Heart right ventricle (tissue), 16 donors: Measurements from ENCODE around the gene RAB33B. TPM values are rescaled to one million over a fixed set of nuclear protein-coding genes. Genes with fewer than 3 reads are reported as not detected.

Experiments
- ATAC-seq, 8 donors: fragments of 200-7000 bp; cut with Tn5 transposase; one replicate each; pipeline ENCODE4 v1.9.1; 2020; ENCODE audit warnings: mild to moderate bottlenecking in 8 of 8, moderate library complexity in 8 of 8, moderate number of reproducible peaks in 1 of 8
- DNase-seq, 2 donors: peaks; one replicate each; pipeline ENCODE4 v3.0.0-alpha.2; 2020
- H3K27ac ChIP-seq, 10 donors: fragments of 200-600 bp; sonication (generic) in 2 of 10; one replicate each; pipeline versions ENCODE4 v1.5.0 to v1.8.0; 2020 to 2022; ENCODE audit warnings: mild to moderate bottlenecking in 3 of 10
- H3K27me3 ChIP-seq, 7 donors: fragments of 200-600 bp; one replicate each; pipeline ENCODE4 v1.8.0; 2021 to 2022; ENCODE audit warnings: mild to moderate bottlenecking in 2 of 7
- H3K36me3 ChIP-seq, 9 donors: fragments of 200-600 bp; sonication (generic) in 1 of 9; one replicate each; pipeline versions ENCODE4 v1.5.0 to v1.8.0; 2020 to 2022; ENCODE audit warnings: mild to moderate bottlenecking in 2 of 9
- H3K4me1 ChIP-seq, 9 donors: fragments of 200-600 bp; sonication (generic) in 1 of 9; one replicate each; pipeline versions ENCODE4 v1.5.0 to v1.8.0; 2020 to 2022; ENCODE audit warnings: mild to moderate bottlenecking in 4 of 9
- H3K4me3 ChIP-seq, 10 donors: fragments of 200-600 bp; sonication (generic) in 2 of 10; one replicate each; pipeline versions ENCODE4 v1.5.0 to v1.8.0; 2020 to 2022; ENCODE audit warnings: mild to moderate bottlenecking in 7 of 10, moderate library complexity in 2 of 10
- H3K9me3 ChIP-seq, 11 donors: fragments of 200-600 bp in 10 of 11; sonication (generic) in 2 of 11; one replicate each; pipeline versions ENCODE4 v1.5.0 to v1.8.0; 2013 to 2022; ENCODE audit warnings: mild to moderate bottlenecking in 2 of 11, control low read depth in 1 of 11, moderate library complexity in 1 of 11
- CTCF ChIP-seq, 9 donors: fragments of 200-600 bp; sonication (generic) in 2 of 9; IDR thresholded peaks; one replicate each; pipeline versions ENCODE4 v1.5.0 to v1.8.0; 2021 to 2022; ENCODE audit warnings: antibody characterized with exemption in 9 of 9, mild to moderate bottlenecking in 5 of 9, moderate library complexity in 1 of 9
- WGBS, 2 donors: extraction: QIAGEN DNeasy Blood & Tissue Kit; methylation state at CpG; one replicate each; pipeline ENCODE4 v1.1.7; 2013; ENCODE audit warnings: inconsistent platforms in 1 of 2; 5-methylcytosine and 5-hydroxymethylcytosine counted together
- intact Hi-C, 10 donors: fragments of 100-400 bp; cut with DNase I; formaldehyde crosslinking; loops; one replicate each; pipeline versions ENCODE4 v1.11.1 to v1.14.2; 2022
- polyA plus RNA-seq, 2 donors: library from polyadenylated mRNA; stranded (reverse); fragments of 200-250 nt; gene quantifications; one replicate each; pipeline ENCODE4 v1.2.3, GENCODE V29; 2013
- total RNA-seq, 10 donors: library from RNA; stranded (reverse); fragmentation: NEBNext Ultra II Directional in 3 of 10; extraction: Animal tissue kit (Norgen Biotek cat#: 25700) in 3 of 10; gene quantifications; one replicate each; pipeline versions ENCODE4 v1.2.1 to v1.2.4, GENCODE V29; 2021 to 2023
- donor health status: Arrhythmogenic right ventricular cardiomyopathy.
- donor health status: ischemic (EF 13 %, LVEDD 7.1; RV severe dilation, severe dysfunction).
- donor health status: healthy with polysubstance abuse.
- donor health status: DM: no; HTN: yes; CAD: no.
- donor health status: DM: no; HTN: no; CAD: no.
- donor health status: ischemic (EF 25% LVEDD 6.9; RV normal size, moderate dysfunction).
- donor health status: ischemic (EF 25% LVEDD 5.7; RV mildly dilated, moderate dysfunction).
- donor health status: healthy.
- donor health status: DM: yes; HTN: yes; CAD: no.
- donor health status: Ischemic cardiomyopathy.
- donor health status: ischemic (EF 35%, LVEDD 5.7; RV mildly dilated, moderate dysfunction).
- donor health status: nonischemic (EF 11% LVEDD 7.7; RV severe dilation, severe dysfunction).
- donor health status: DM: yes; HTN: yes; CAD: no.
- donor health status: PGD.
- donor health status: ischemic (EF 29% LVEDD 5.4; RV normal size, mild dysfunction).
- donor health status: nonischemic (EF 23%, LVEDD 6.1; RV moderate dilation, normal function).

The RAB33B gene
- total and polyA plus RNA-seq, 12 donors = 2.4 to 7.5 (median 6.6) TPM

GRCh38 chr4:139499186-139499585 is 45.3 kb downstream of the RAB33B start:
- Histone ChIP-seq H3K9me3 (no peaks in the 10 kb centered on the region), H3K4me3 (no peak overlapping the region), H3K36me3 (peaks cover 0 to 9% (median 0%) of the 10 kb centered on the region in 9 donors), H3K27me3 (no peaks in the 10 kb centered on the region), H3K4me1 (peaks cover 0 to 14% (median 4%) of the 10 kb centered on the region in 9 donors), H3K27ac (no peak overlapping the region)
- intact Hi-C loops = loop anchor here in 8 of 10 donors (5.0 to 10.0 kb wide), 7 partner anchors 42 to 156 kb away; partner anchors contain the start of gene SETD7 (in 1 of the 8)
- WGBS, 2 donors = 93 to 95% methylated on average over 4 of the region's 4 CpGs
- DNase-seq (no peak), ATAC-seq (no peak)
- TF ChIP-seq CTCF (IDR thresholded peaks at IDR 0.05) = no peak

GRCh38 chr4:139501117-139501516 is 47.2 kb downstream of the RAB33B start:
- peaks cover 0 to 28% (median 7%) of the 10 kb centered on the region in 9 donors for H3K36me3 ChIP-seq
- no peak for TF ChIP-seq CTCF (IDR thresholded peaks at IDR 0.05)
- H3K4me3 ChIP-seq = no peak overlapping the region
- no peak for ATAC-seq
- intact Hi-C loops = loop anchor here in 3 of 10 donors (5.0 to 10.0 kb wide), 2 partner anchors 86 to 131 kb away; no protein-coding TSS in a partner anchor
- no peak overlapping the region for H3K27ac ChIP-seq
- H3K4me1 ChIP-seq = peaks cover 0 to 14% (median 4%) of the 10 kb centered on the region in 9 donors
- no peaks in the 10 kb centered on the region for H3K9me3 ChIP-seq
- DNase-seq = no peak
- WGBS, 2 donors = 70 to 75% methylated on average over 3 of the region's 3 CpGs
- no peaks in the 10 kb centered on the region for H3K27me3 ChIP-seq

- intact Hi-C loops = loop anchor here in 3 of 10 donors (5.0 to 10.0 kb wide), 2 partner anchors 87 to 131 kb away; no protein-coding TSS in a partner anchor
- Histone ChIP-seq H3K27me3 (no peaks in the 10 kb centered on the region), H3K27ac (no peak overlapping the region), H3K36me3 (peaks cover 0 to 32% (median 7%) of the 10 kb centered on the region in 9 donors), H3K9me3 (no peaks in the 10 kb centered on the region), H3K4me1 (peaks cover 0 to 17% (median 4%) of the 10 kb centered on the region in 9 donors), H3K4me3 (no peak overlapping the region)
- DNase-seq = no peak
- 93 to 94% methylated on average over 6 of the region's 6 CpGs for whole genome bisulfite sequencing, 2 donors
- TF ChIP-seq CTCF (IDR thresholded peaks at IDR 0.05) = no peak
- no peak for ATAC-seq
Measured at GRCh38 chr4:139501527-139501926, 47.6 kb downstream of the RAB33B start.

GRCh38 chr4:139501927-139502899 is 48.3 kb downstream of the RAB33B start:
- Histone ChIP-seq H3K27ac (no peak overlapping the region), H3K4me3 (no peak overlapping the region), H3K9me3 (no peaks in the 10 kb centered on the region), H3K27me3 (no peaks in the 10 kb centered on the region), H3K4me1 (peaks cover 0 to 20% (median 4%) of the 10 kb centered on the region in 9 donors), H3K36me3 (peaks cover 0 to 39% (median 7%) of the 10 kb centered on the region in 9 donors)
- WGBS, 2 donors = 73 to 75% methylated on average over 13 of the region's 13 CpGs
- DNase-seq = no peak
- no peak for ATAC-seq
- intact Hi-C loops = loop anchor here in 3 of 10 donors (5.0 to 10.0 kb wide), 2 partner anchors 87 to 130 kb away; no protein-coding TSS in a partner anchor
- no peak for TF ChIP-seq CTCF (IDR thresholded peaks at IDR 0.05)
